HUDEP-2 (cell line): ENCODE results near the gene FCER1G.

Experiments
- DNase-seq, 76 experiments: peaks; one replicate each; lab custom pipeline; 2025; ENCODE audit not compliant: unreplicated experiment in 76 of 76; lab: John Stamatoyannopoulos, UW

FCER1G gene

GRCh38 chr1:161185732-161186311 is 29.3 kb upstream of the FCER1G start:
- no peak for DNase-seq

GRCh38 chr1:161187311-161187710 is 27.8 kb upstream of the FCER1G start:
- DNase-seq = no peak

- no peak for DNase-seq
Observed at GRCh38 chr1:161188381-161188780, 26.7 kb upstream of the FCER1G start.

GRCh38 chr1:161189036-161189435 is 26.1 kb upstream of the FCER1G start:
- no peak for DNase-seq

GRCh38 chr1:161190962-161191521 is 24.1 kb upstream of the FCER1G start:
- no peak for DNase-seq

GRCh38 chr1:161191971-161192370 is 23.1 kb upstream of the FCER1G start:
- no peak for DNase-seq

- peak in 59 of 76 experiments; percentile 5 to 74 (median 36) for DNase-seq
Observed at GRCh38 chr1:161192476-161193465, 22.3 kb upstream of the FCER1G start.

GRCh38 chr1:161193561-161194235 is 21.4 kb upstream of the FCER1G start:
- DNase-seq = no peak

- DNase-seq = no peak
Observed at GRCh38 chr1:161195171-161195570, 19.9 kb upstream of the FCER1G start.

- DNase-seq = no peak
Observed at GRCh38 chr1:161196111-161196510, 19.0 kb upstream of the FCER1G start.

- no peak for DNase-seq
Observed at GRCh38 chr1:161196521-161197451, 18.3 kb upstream of the FCER1G start.

GRCh38 chr1:161197560-161198193 is 17.4 kb upstream of the FCER1G start:
- DNase-seq = no peak

- DNase-seq = peak in 15 of 76 experiments; percentile 6 to 57 (median 21)
Observed at GRCh38 chr1:161198194-161198896, 16.8 kb upstream of the FCER1G start.

- DNase-seq = no peak
Observed at GRCh38 chr1:161198897-161199431, 16.1 kb upstream of the FCER1G start, which contains the start of gene ADAMTS4. ADAMTS4 (minus strand) TSS chr1:161199054; CDS start chr1:161198627, 427 bp downstream.

- no peak for DNase-seq
Observed at GRCh38 chr1:161199506-161200139, 15.5 kb upstream of the FCER1G start.

GRCh38 chr1:161200421-161200991 is 14.6 kb upstream of the FCER1G start:
- no peak for DNase-seq

- DNase-seq = peak in 2 of 76 experiments; percentile 7 to 17
Observed at GRCh38 chr1:161200992-161201835, 13.9 kb upstream of the FCER1G start.
